SK-N-SH treated with all-trans-retinoic acid at 6 μM for 48 hours (cell line): ENCODE results near the gene UBXN10.

Experiments
- ATAC-seq: fragments of 200-7000 bp; cut with Tn5 transposase; 3 replicates; pipeline ENCODE4 v1.9.1; 2020; ENCODE audit warnings: mild to moderate bottlenecking, moderate library complexity
- ARNTL ChIP-seq: fragments of 450-650 bp; formaldehyde crosslinking; IDR thresholded peaks from 2 replicates; pipeline ENCODE4 v1.5.0; 2020; ENCODE audit warnings: low read depth, mild to moderate bottlenecking, moderate library complexity, borderline replicate concordance
- CSRNP3 ChIP-seq: fragments of 250-450 bp; sonication (Bioruptor Pico); IDR thresholded peaks from 2 replicates; pipeline ENCODE4 v1.5.1; 2021; ENCODE audit warnings: mild to moderate bottlenecking, moderate library complexity
- ESRRG ChIP-seq: fragments of 250-450 bp; sonication (Bioruptor Pico); IDR thresholded peaks from 2 replicates; pipeline ENCODE4 v1.6.1; 2021; ENCODE audit warnings: mild to moderate bottlenecking
- ISL1 ChIP-seq: fragments of 250-450 bp; sonication (Bioruptor Pico); IDR thresholded peaks from 2 replicates; pipeline ENCODE4 v2.1.2; 2022; ENCODE audit warnings: mild to moderate bottlenecking, moderate library complexity
- OSR1 ChIP-seq: fragments of 250-450 bp; sonication (Bioruptor Pico); IDR thresholded peaks from 2 replicates; pipeline ENCODE4 v1.8.0; 2022; ENCODE audit warnings: moderate library complexity, mild to moderate bottlenecking, inconsistent platforms
- PATZ1 ChIP-seq: fragments of 250-450 bp; sonication (Bioruptor Pico); IDR thresholded peaks from 2 replicates; pipeline ENCODE4 v1.8.0; 2020; ENCODE audit warnings: mild to moderate bottlenecking, moderate library complexity, borderline replicate concordance
- POU6F1 ChIP-seq: fragments of 250-450 bp; sonication (Bioruptor Pico); IDR thresholded peaks from 2 replicates; pipeline ENCODE4 v1.8.0; 2021; ENCODE audit warnings: low read depth, mild to moderate bottlenecking, moderate library complexity, borderline replicate concordance
- PPARA ChIP-seq: fragments of 250-450 bp; sonication (Bioruptor Pico); IDR thresholded peaks from 2 replicates; pipeline ENCODE4 v1.5.0; 2020; ENCODE audit warnings: mild to moderate bottlenecking, borderline replicate concordance
- RARB ChIP-seq: fragments of 250-450 bp; sonication (Bioruptor Pico); IDR thresholded peaks from 2 replicates; pipeline ENCODE4 v1.8.0; 2021; ENCODE audit warnings: mild to moderate bottlenecking, moderate library complexity
- SNAI2 ChIP-seq: fragments of 250-450 bp; sonication (Bioruptor Pico); IDR thresholded peaks from 2 replicates; pipeline ENCODE4 v1.5.0; 2020; ENCODE audit warnings: mild to moderate bottlenecking, moderate library complexity
- TCF4 ChIP-seq: fragments of 250-450 bp; sonication (Bioruptor Pico); IDR thresholded peaks from 2 replicates; pipeline ENCODE4 v1.8.0; 2021; ENCODE audit warnings: mild to moderate bottlenecking, moderate library complexity, borderline replicate concordance
- TOX ChIP-seq: fragments of 250-450 bp; sonication (Bioruptor Pico); IDR thresholded peaks from 2 replicates; pipeline ENCODE4 v1.8.0; 2021; ENCODE audit warnings: mild to moderate bottlenecking, moderate library complexity, borderline replicate concordance
- TSHZ2 ChIP-seq: fragments of 250-450 bp; sonication (Bioruptor Pico); IDR thresholded peaks from 2 replicates; pipeline ENCODE4 v1.5.0; 2020; ENCODE audit warnings: mild to moderate bottlenecking, moderate library complexity
- ZFP3 ChIP-seq: fragments of 250-450 bp; sonication (Bioruptor Pico); IDR thresholded peaks from 2 replicates; pipeline ENCODE4 v1.5.0; 2020; ENCODE audit warnings: mild to moderate bottlenecking, moderate library complexity
- ZNF70 ChIP-seq: fragments of 450-650 bp; formaldehyde crosslinking; IDR thresholded peaks from 2 replicates; pipeline ENCODE4 v1.5.0; 2020; ENCODE audit warnings: mild to moderate bottlenecking, moderate library complexity
- ZNF8 ChIP-seq: fragments of 450-650 bp; formaldehyde crosslinking; IDR thresholded peaks from 2 replicates; pipeline ENCODE4 v1.5.0; 2020; ENCODE audit warnings: mild to moderate bottlenecking, moderate library complexity

Gene UBXN10

GRCh38 chr1:20209471-20209870 lies 23.6 kb downstream of the UBXN10 start:
- ATAC-seq: no peak
- TF ChIP-seq OSR1 (CRISPR knock-in tag) (no peak), TOX (no peak), PPARA (CRISPR knock-in tag) (no peak)
- TF ChIP-seq, all 23 proteins: peak for 0

- TF ChIP-seq TSHZ2 (CRISPR knock-in tag): no peak
- TF ChIP-seq ZFP3: no peak
- no peak for TF ChIP-seq ESRRG (CRISPR knock-in tag)
- no peak for TF ChIP-seq CSRNP3 (CRISPR knock-in tag)
- no peak for TF ChIP-seq PATZ1 (CRISPR knock-in tag)
- no peak for TF ChIP-seq SNAI2
- no peak for TF ChIP-seq ZNF8
- TF ChIP-seq ISL1 (CRISPR knock-in tag): no peak
- TF ChIP-seq POU6F1 (CRISPR knock-in tag): no peak
- no peak for TF ChIP-seq TCF4
- ATAC-seq: no peak
These were observed 25.0 kb downstream of the UBXN10 start for GRCh38 chr1:20210736-20211460.

- TF ChIP-seq RARB (CRISPR knock-in tag) (no peak), OSR1 (CRISPR knock-in tag) (no peak), ZNF70 (no peak), ARNTL (no peak), TSHZ2 (CRISPR knock-in tag) (no peak), CSRNP3 (CRISPR knock-in tag) (no peak)
- no peak for ATAC-seq
These were observed 25.6 kb downstream of the UBXN10 start for GRCh38 chr1:20211511-20211931.
